Lung (tissue), 12 donors: Measurements from ENCODE around the gene MAN1B1. TPM values are rescaled to one million over a fixed set of nuclear protein-coding genes. Genes with fewer than 3 reads are reported as not detected.

ENCODE experiments used
- ATAC-seq: fragments of 200-7000 bp; cut with Tn5 transposase; one replicate; pipeline ENCODE4 v1.9.1; 2020; ENCODE audit warnings: moderate number of reproducible peaks; ENCODE audit not compliant: insufficient read depth, low FRiP score
- DNase-seq, 3 donors: peaks; one replicate each; pipeline ENCODE4 v3.0.0-alpha.2; 2013 to 2017
- H3K27ac ChIP-seq, 2 donors: one replicate each; pipeline ENCODE4 v1.5.1; 2013; ENCODE audit warnings: mild to moderate bottlenecking in 2 of 2, moderate library complexity in 2 of 2, control low read depth in 1 of 2, inconsistent platforms in 1 of 2, low read depth in 1 of 2, low read length in 1 of 2
- H3K27me3 ChIP-seq, 3 donors: one replicate each; pipeline ENCODE4 v1.5.1; 2013; ENCODE audit warnings: low read length in 2 of 3; ENCODE audit not compliant: control insufficient read depth in 3 of 3, insufficient read depth in 3 of 3
- H3K36me3 ChIP-seq, 4 donors: one replicate each; pipeline ENCODE4 v1.5.1; 2013; ENCODE audit warnings: low read length in 4 of 4, mild to moderate bottlenecking in 1 of 4, moderate library complexity in 1 of 4; ENCODE audit not compliant: control insufficient read depth in 4 of 4, insufficient read depth in 4 of 4
- H3K4me1 ChIP-seq, 5 donors: one replicate each; pipeline ENCODE4 v1.5.1; 2013; ENCODE audit warnings: low read length in 5 of 5, mild to moderate bottlenecking in 2 of 5, moderate library complexity in 1 of 5; ENCODE audit not compliant: control insufficient read depth in 5 of 5, insufficient read depth in 5 of 5
- H3K4me3 ChIP-seq: one replicate; pipeline ENCODE4 v1.5.1; 2013; ENCODE audit warnings: mild to moderate bottlenecking, control low read depth, moderate library complexity
- H3K9ac ChIP-seq, 2 donors: one replicate each; pipeline ENCODE4 v1.5.1; 2013; ENCODE audit warnings: low read length in 2 of 2, control low read depth in 1 of 2; ENCODE audit not compliant: insufficient read depth in 1 of 2
- H3K9me3 ChIP-seq, 4 donors: one replicate each; pipeline ENCODE4 v1.5.1; 2013; ENCODE audit warnings: low read length in 3 of 4, mild to moderate bottlenecking in 1 of 4, moderate library complexity in 1 of 4; ENCODE audit not compliant: control insufficient read depth in 4 of 4, insufficient read depth in 3 of 4
- CTCF ChIP-seq: IDR thresholded peaks from 2 replicates; pipeline ENCODE4 v1.5.1; 2012; ENCODE audit warnings: mild to moderate bottlenecking; ENCODE audit errors: control extremely low read depth, extremely low read depth
- WGBS, 2 donors: extraction: QIAGEN DNeasy Blood & Tissue Kit; methylation state at CpG; one replicate each; pipeline ENCODE4 v1.1.7; 2013; 5-methylcytosine and 5-hydroxymethylcytosine counted together
- polyA plus RNA-seq, 2 donors: library from polyadenylated mRNA; stranded (reverse); fragments of 200-250 nt; gene quantifications; one replicate each; pipeline ENCODE4 v1.2.1, GENCODE V29; 2013
- total RNA-seq, 2 donors: library from RNA; depleted of rRNA in 1 of 2; stranded (reverse); fragments of >200 nt in 1 of 2; gene quantifications; one replicate each; pipeline ENCODE4 v1.2.1, GENCODE V29; 2014 to 2021
- donor health status: control.
- donor health status: control.
- donor health status: Bipolar disorder and iron deficiency.
- donor health status: healthy.
- donor health status: DM: yes; HTN: yes; CAD: no.

The MAN1B1 gene
- total and polyA plus RNA-seq, 4 donors = 40.3 to 70.9 (median 56.8) TPM

- DNase-seq = no peak
Measured at GRCh38 chr9:137149942-137150616, 63.3 kb downstream of the MAN1B1 start.

GRCh38 chr9:137150617-137151457 lies 64.1 kb downstream of the MAN1B1 start:
- no peak overlapping the region for H3K4me3 ChIP-seq
- H3K27ac ChIP-seq = no peak overlapping the region
- H3K9ac ChIP-seq = no peak overlapping the region
- H3K36me3 ChIP-seq = no peaks in the 10 kb centered on the region
- DNase-seq (no peak), ATAC-seq (peak; percentile 44)
- WGBS, 2 donors = 20 to 33% methylated on average over 34 of the region's 34 CpGs
- no peaks in the 10 kb centered on the region for H3K9me3 ChIP-seq
- TF ChIP-seq CTCF = no peak
- H3K27me3 ChIP-seq = peaks cover 4 to 28% (median 12%) of the 10 kb centered on the region in 3 donors
- no peaks in the 10 kb centered on the region for H3K4me1 ChIP-seq

More at GRCh38 chr9:137149942-137150616, 63.3 kb downstream of the MAN1B1 start:
- Histone ChIP-seq H3K27ac (no peak overlapping the region), H3K4me3 (no peak overlapping the region), H3K9me3 (no peaks in the 10 kb centered on the region), H3K27me3 (peaks cover 4 to 27% (median 8%) of the 10 kb centered on the region in 3 donors), H3K4me1 (no peaks in the 10 kb centered on the region), H3K9ac (no peak overlapping the region), H3K36me3 (no peaks in the 10 kb centered on the region)
- 48 to 61% methylated on average over 20 of the region's 20 CpGs for WGBS, 2 donors
- ATAC-seq = no peak
- no peak for TF ChIP-seq CTCF

DNA sequence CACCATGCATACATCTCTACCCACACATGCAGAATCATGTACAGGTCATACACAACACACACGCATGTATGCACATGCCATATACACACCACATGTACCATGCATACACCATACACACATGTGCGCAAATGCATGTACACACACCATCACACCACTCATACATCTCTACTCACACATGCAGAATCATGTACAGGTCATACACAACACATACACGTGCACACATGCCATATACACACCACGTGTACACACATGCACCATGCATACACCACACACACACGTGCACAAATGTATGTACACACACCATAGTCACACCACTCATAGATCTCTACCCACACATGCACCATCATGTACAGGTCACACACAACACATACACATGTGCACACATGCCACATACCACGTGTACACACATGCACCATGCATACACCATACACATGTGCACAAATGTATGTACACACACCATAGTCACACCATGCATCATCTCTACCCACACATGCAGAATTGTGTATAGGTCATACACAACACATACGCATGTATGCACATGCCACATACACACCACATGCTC lies 66.1 kb downstream of the MAN1B1 start:
- Histone ChIP-seq H3K27me3 (peaks cover under 1 to 42% (median 25%) of the 10 kb centered on the region in 3 donors), H3K4me1 (peaks cover 0 to 5% (median 0%) of the 10 kb centered on the region in 5 donors), H3K27ac (no peak overlapping the region), H3K9me3 (peaks cover 0 to 3% (median 0%) of the 10 kb centered on the region in 4 donors), H3K9ac (no peak overlapping the region), H3K36me3 (no peaks in the 10 kb centered on the region), H3K4me3 (no peak overlapping the region)
- no peak for DNase-seq
- WGBS, 2 donors = 93 to 96% methylated on average over 7 of the region's 7 CpGs
- no peak for TF ChIP-seq CTCF
- ATAC-seq = no peak
